Colonic mucosa (tissue), 4 donors: ENCODE data around the gene TOMM40. TPM values are rescaled to one million over a fixed set of nuclear protein-coding genes. Genes with fewer than 3 reads are reported as not detected.

Experiments used
- DNase-seq: peaks from one replicate; pipeline ENCODE4 v3.0.0-alpha.2; 2020
- H3K27ac ChIP-seq: fragments of 200-600 bp; one replicate; pipeline ENCODE4 v1.8.0; 2021
- H3K27me3 ChIP-seq: fragments of 200-600 bp; one replicate; pipeline ENCODE4 v1.8.0; 2021
- H3K36me3 ChIP-seq: fragments of 200-600 bp; one replicate; pipeline ENCODE4 v1.8.0; 2021
- H3K4me1 ChIP-seq: fragments of 200-600 bp; one replicate; pipeline ENCODE4 v1.8.0; 2021; ENCODE audit warnings: mild to moderate bottlenecking
- H3K4me3 ChIP-seq: fragments of 200-600 bp; one replicate; pipeline ENCODE4 v1.8.0; 2021
- H3K9ac ChIP-seq, 2 donors: one replicate each; pipeline ENCODE4 v1.7.0; 2013; ENCODE audit warnings: control low read depth in 2 of 2, low read depth in 2 of 2, low read length in 2 of 2
- H3K9me3 ChIP-seq: fragments of 200-600 bp; one replicate; pipeline ENCODE4 v1.8.0; 2021
- CTCF ChIP-seq: fragments of 200-600 bp; IDR thresholded peaks from one replicate; pipeline ENCODE4 v1.8.0; 2022; ENCODE audit warnings: antibody characterized with exemption, mild to moderate bottlenecking
- intact Hi-C: fragments of 100-400 bp; cut with DNase I; formaldehyde crosslinking; loops from one replicate; pipeline ENCODE4 v1.14.1; 2022
- total RNA-seq, 2 donors: library from RNA; stranded (reverse); fragmentation: NEBNext Ultra II Directional in 1 of 2; extraction: Animal tissue kit (Norgen Biotek cat#: 25700) in 1 of 2; gene quantifications; one replicate each; pipeline ENCODE4 v1.2.1, GENCODE V29; 2021
- donor health status: healthy.
- donor health status: DM: no; HTN: no; CAD: no.
- donor health status: DM: no; HTN: no; CAD: no.

TOMM40 gene
- total RNA-seq, 2 donors from 2014 or later, result 60.0 to 167 TPM

- DNase-seq, result no peak
- Histone ChIP-seq H3K4me3 (no peak overlapping the region), H3K27ac (no peak overlapping the region), H3K9me3 (no peaks in the 10 kb centered on the region), H3K4me1 (no peaks in the 10 kb centered on the region), H3K27me3 (no peaks in the 10 kb centered on the region), H3K36me3 (peaks cover 12% of the 10 kb centered on the region), H3K9ac (no peak overlapping the region)
- TF ChIP-seq CTCF, result no peak
- intact Hi-C loops, result no loop called here
Measured at GRCh38 chr19:44874317-44874716, 16.7 kb upstream of the TOMM40 start.

- no peaks in the 10 kb centered on the region for H3K27me3 ChIP-seq
- peak overlapping the region in 1 of 2 donors; percentile 61 for H3K9ac ChIP-seq
- H3K4me1 ChIP-seq, result no peaks in the 10 kb centered on the region
- H3K36me3 ChIP-seq, result peaks cover 12% of the 10 kb centered on the region
- no peak overlapping the region for H3K27ac ChIP-seq
- H3K9me3 ChIP-seq, result no peaks in the 10 kb centered on the region
- peak; percentile 62 for DNase-seq
- no peak for TF ChIP-seq CTCF
- intact Hi-C loops, result no loop called here
- no peak overlapping the region for H3K4me3 ChIP-seq
Measured at GRCh38 chr19:44875666-44876451, 15.2 kb upstream of the TOMM40 start.

GRCh38 chr19:44876930-44877535 is 14.0 kb upstream of the TOMM40 start:
- Histone ChIP-seq H3K27me3 (no peaks in the 10 kb centered on the region), H3K9ac (no peak overlapping the region), H3K27ac (no peak overlapping the region), H3K4me3 (no peak overlapping the region), H3K4me1 (no peaks in the 10 kb centered on the region), H3K36me3 (peaks cover 5% of the 10 kb centered on the region), H3K9me3 (no peaks in the 10 kb centered on the region)
- no peak for TF ChIP-seq CTCF
- intact Hi-C loops, result no loop called here
- DNase-seq, result no peak

- Histone ChIP-seq H3K4me3 (no peak overlapping the region), H3K9ac (no peak overlapping the region), H3K27ac (no peak overlapping the region), H3K36me3 (no peaks in the 10 kb centered on the region), H3K4me1 (no peaks in the 10 kb centered on the region), H3K27me3 (no peaks in the 10 kb centered on the region), H3K9me3 (no peaks in the 10 kb centered on the region)
- intact Hi-C loops, result no loop called here
- DNase-seq, result no peak
- TF ChIP-seq CTCF, result no peak
Measured at GRCh38 chr19:44878120-44878865, 12.8 kb upstream of the TOMM40 start.

- no peak for TF ChIP-seq CTCF
- Histone ChIP-seq H3K27me3 (no peaks in the 10 kb centered on the region), H3K36me3 (no peaks in the 10 kb centered on the region), H3K4me3 (no peak overlapping the region), H3K4me1 (no peaks in the 10 kb centered on the region), H3K9me3 (no peaks in the 10 kb centered on the region), H3K27ac (no peak overlapping the region), H3K9ac (no peak overlapping the region)
- intact Hi-C loops, result no loop called here
- no peak for DNase-seq
Measured at GRCh38 chr19:44879309-44880065, 11.6 kb upstream of the TOMM40 start.
